Prostate gland (tissue), 2 donors: ENCODE data around the gene UPF2. TPM values are rescaled to one million over a fixed set of nuclear protein-coding genes. Genes with fewer than 3 reads are reported as not detected.

Experiments used
- DNase-seq: peaks from one replicate; pipeline ENCODE4 v3.0.0-alpha.2; 2019; ENCODE audit warnings: low spot score
- H3K27ac ChIP-seq, 2 donors: fragments of 200-600 bp; sonication (generic); 2 replicates each; pipeline ENCODE4 v1.5.1; 2017 to 2019
- H3K27me3 ChIP-seq: fragments of 200-600 bp; sonication (generic); replicated peaks from 2 replicates; pipeline ENCODE4 v1.5.1; 2019; ENCODE audit not compliant: insufficient read depth
- H3K36me3 ChIP-seq, 2 donors: fragments of 200-600 bp; sonication (generic); 1 replicate in 1 of 2; 2 replicates in 1 of 2; pipeline versions ENCODE4 v1.5.1 to v1.8.1; 2017 to 2019
- H3K4me1 ChIP-seq: fragments of 200-600 bp; sonication (generic); replicated peaks from 2 replicates; pipeline ENCODE4 v1.5.1; 2019
- H3K4me3 ChIP-seq, 2 donors: fragments of 200-600 bp; sonication (generic); 2 replicates each; pipeline ENCODE4 v1.5.1; 2017 to 2019
- H3K9me3 ChIP-seq: fragments of 200-600 bp; sonication (generic); 2 replicates; pipeline ENCODE4 v1.5.1; 2017
- POLR2A ChIP-seq: fragments of 450-650 bp; IDR thresholded peaks from one replicate; pipeline ENCODE4 v1.6.1; 2016; ENCODE audit warnings: antibody characterized with exemption, mild to moderate bottlenecking
- POLR2AphosphoS5 ChIP-seq: sonication (generic); formaldehyde crosslinking; IDR thresholded peaks from one replicate; pipeline ENCODE4 v1.6.1; 2017; ENCODE audit warnings: antibody characterized with exemption
- WGBS: methylation state at CpG from one replicate; pipeline ENCODE4 v1.1.5; 2018; 5-methylcytosine and 5-hydroxymethylcytosine counted together
- intact Hi-C: fragments of 100-400 bp; cut with DNase I; formaldehyde crosslinking; loops from one replicate; pipeline ENCODE4 v1.14.2; 2022
- total RNA-seq, 2 donors: library from RNA; depleted of rRNA; stranded (reverse); fragments of >200 nt; gene quantifications; one replicate each; pipeline ENCODE4 v1.1.0, GENCODE V29; 2016
- TF ChIP-seq, protein P1 (sequence below), 4 experiments: fragments of 200-600 bp in 2 of 4; fragments of 450-650 bp in 2 of 4; sonication (generic) in 2 of 4; IDR thresholded peaks; 1 replicate in 3 of 4; 2 replicates in 1 of 4; pipeline ENCODE4 v1.5.1; 2016 to 2019; ENCODE audit warnings: antibody characterized with exemption in 4 of 4, mild to moderate bottlenecking in 2 of 4, moderate library complexity in 2 of 4

UPF2 gene
- total RNA-seq, 2 donors from 2014 or later = 21.4 to 31.7 TPM

DNA sequence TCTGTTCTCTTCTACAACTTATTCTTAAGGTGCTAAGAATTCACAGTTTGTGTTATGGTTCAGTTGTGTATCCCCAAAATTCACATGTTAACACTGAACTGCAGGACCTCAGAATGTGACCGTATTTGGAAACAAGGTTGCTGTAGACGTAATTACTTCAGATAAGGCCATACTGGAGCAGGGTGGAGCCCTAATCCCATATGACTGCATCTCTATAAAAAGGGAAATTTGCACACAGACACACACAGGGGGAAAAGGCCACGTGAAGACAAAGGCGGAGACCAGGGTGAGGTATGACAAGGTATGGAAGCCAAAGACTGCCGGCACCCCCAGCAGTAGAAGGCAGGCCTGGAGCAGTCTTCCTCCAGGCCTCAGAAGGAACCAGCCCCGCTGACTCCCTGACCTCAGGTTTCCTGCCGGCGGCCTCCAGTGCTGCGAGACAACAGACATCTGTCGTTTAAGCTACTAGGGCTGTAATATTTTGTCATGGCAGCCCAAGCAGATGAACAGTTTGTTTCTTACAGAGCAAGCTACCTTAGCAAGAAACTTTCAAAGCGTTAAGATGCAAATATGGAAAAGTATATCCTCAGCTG, 120.7 kb downstream of the UPF2 start:
- Histone ChIP-seq H3K27ac (no peak overlapping the region), H3K27me3 (no peaks in the 10 kb centered on the region), H3K4me3 (no peak overlapping the region), H3K4me1 (no peaks in the 10 kb centered on the region), H3K9me3 (no peaks in the 10 kb centered on the region), H3K36me3 (peaks cover 4 to 15% of the 10 kb centered on the region in 2 donors)
- intact Hi-C loops = no loop called here
- 91% methylated on average over 11 of the region's 11 CpGs for WGBS
- no peak for DNase-seq
- TF ChIP-seq, protein P1, sequence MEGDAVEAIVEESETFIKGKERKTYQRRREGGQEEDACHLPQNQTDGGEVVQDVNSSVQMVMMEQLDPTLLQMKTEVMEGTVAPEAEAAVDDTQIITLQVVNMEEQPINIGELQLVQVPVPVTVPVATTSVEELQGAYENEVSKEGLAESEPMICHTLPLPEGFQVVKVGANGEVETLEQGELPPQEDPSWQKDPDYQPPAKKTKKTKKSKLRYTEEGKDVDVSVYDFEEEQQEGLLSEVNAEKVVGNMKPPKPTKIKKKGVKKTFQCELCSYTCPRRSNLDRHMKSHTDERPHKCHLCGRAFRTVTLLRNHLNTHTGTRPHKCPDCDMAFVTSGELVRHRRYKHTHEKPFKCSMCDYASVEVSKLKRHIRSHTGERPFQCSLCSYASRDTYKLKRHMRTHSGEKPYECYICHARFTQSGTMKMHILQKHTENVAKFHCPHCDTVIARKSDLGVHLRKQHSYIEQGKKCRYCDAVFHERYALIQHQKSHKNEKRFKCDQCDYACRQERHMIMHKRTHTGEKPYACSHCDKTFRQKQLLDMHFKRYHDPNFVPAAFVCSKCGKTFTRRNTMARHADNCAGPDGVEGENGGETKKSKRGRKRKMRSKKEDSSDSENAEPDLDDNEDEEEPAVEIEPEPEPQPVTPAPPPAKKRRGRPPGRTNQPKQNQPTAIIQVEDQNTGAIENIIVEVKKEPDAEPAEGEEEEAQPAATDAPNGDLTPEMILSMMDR (IDR thresholded peaks at IDR 0.05) = no peak
- TF ChIP-seq POLR2AphosphoS5 (no peak), POLR2A (no peak)

- TF ChIP-seq POLR2AphosphoS5 (no peak), POLR2A (no peak)
- TF ChIP-seq, protein P1 (IDR thresholded peaks at IDR 0.05) = no peak
- H3K4me1 ChIP-seq = no peaks in the 10 kb centered on the region
- DNase-seq = no peak
- intact Hi-C loops = no loop called here
- 83% methylated on average over 7 of the region's 7 CpGs for WGBS
- no peaks in the 10 kb centered on the region for H3K9me3 ChIP-seq
- no peaks in the 10 kb centered on the region for H3K27me3 ChIP-seq
- H3K36me3 ChIP-seq = peaks cover 0 to 8% of the 10 kb centered on the region in 2 donors
- H3K27ac ChIP-seq = no peak overlapping the region
- H3K4me3 ChIP-seq = no peak overlapping the region
These were observed 123.3 kb downstream of the UPF2 start for GRCh38 chr10:11919271-11919670.

- H3K9me3 ChIP-seq = no peaks in the 10 kb centered on the region
- H3K36me3 ChIP-seq = peaks cover 0 to 8% of the 10 kb centered on the region in 2 donors
- no peaks in the 10 kb centered on the region for H3K27me3 ChIP-seq
- intact Hi-C loops = no loop called here
- no peak overlapping the region for H3K27ac ChIP-seq
- no peaks in the 10 kb centered on the region for H3K4me1 ChIP-seq
- DNase-seq = no peak
- TF ChIP-seq POLR2A (no peak), POLR2AphosphoS5 (no peak)
- TF ChIP-seq, protein P1 (IDR thresholded peaks at IDR 0.05) = no peak
- no peak overlapping the region for H3K4me3 ChIP-seq
- WGBS = 81% methylated on average over 8 of the region's 8 CpGs
These were observed 124.2 kb downstream of the UPF2 start for GRCh38 chr10:11918384-11918783.

GRCh38 chr10:11913079-11913641, 129.4 kb downstream of the UPF2 start:
- H3K4me3 ChIP-seq = no peak overlapping the region
- intact Hi-C loops = no loop called here
- no peaks in the 10 kb centered on the region for H3K9me3 ChIP-seq
- no peaks in the 10 kb centered on the region for H3K36me3 ChIP-seq
- H3K27ac ChIP-seq = no peak overlapping the region
- no peaks in the 10 kb centered on the region for H3K4me1 ChIP-seq
- TF ChIP-seq POLR2AphosphoS5 (no peak), POLR2A (no peak)
- TF ChIP-seq, protein P1 (IDR thresholded peaks at IDR 0.05) = no peak
- no peak for DNase-seq
- WGBS = 57% methylated on average over 11 of the region's 11 CpGs
- H3K27me3 ChIP-seq = no peaks in the 10 kb centered on the region

- Histone ChIP-seq H3K9me3 (no peaks in the 10 kb centered on the region), H3K27me3 (no peaks in the 10 kb centered on the region), H3K36me3 (no peaks in the 10 kb centered on the region), H3K27ac (no peak overlapping the region), H3K4me1 (no peaks in the 10 kb centered on the region), H3K4me3 (no peak overlapping the region)
- DNase-seq = no peak
- 71% methylated on average over 10 of the region's 10 CpGs for WGBS
- intact Hi-C loops = no loop called here
- TF ChIP-seq POLR2A (no peak), POLR2AphosphoS5 (no peak)
- TF ChIP-seq, protein P1 (IDR thresholded peaks at IDR 0.05) = no peak
These were observed 132.5 kb downstream of the UPF2 start for GRCh38 chr10:11910102-11910501.
